ENCODE results near the gene KCNN1.

GRCh38 chr19:18044825-18045304 lies 78.0 kb downstream of the KCNN1 start:
- no peak for TF ChIP-seq EP300 (IDR thresholded peaks at IDR 0.05)
- TF ChIP-seq CTCF (IDR thresholded peaks at IDR 0.05), result peak in 1 of 7 experiments; percentile 13
- TF ChIP-seq POLR2AphosphoS5 (IDR thresholded peaks at IDR 0.05), result peak in 2 of 3 donors; percentile 31 to 56
